ENCODE results near the gene CORIN.
A peak's percentile ranks its signal among the peaks of the same experiment; 100 is the strongest.

CORIN gene

GRCh38 chr4:47837908-47838294 is at the start of gene CORIN:
TSS of gene CORIN (minus strand) at chr4:47838067. CDS start at chr4:47837949, 118 bp downstream.
- no peak for DNase-seq (ENCODE audit: low read depth in 2 of 2)

DNA sequence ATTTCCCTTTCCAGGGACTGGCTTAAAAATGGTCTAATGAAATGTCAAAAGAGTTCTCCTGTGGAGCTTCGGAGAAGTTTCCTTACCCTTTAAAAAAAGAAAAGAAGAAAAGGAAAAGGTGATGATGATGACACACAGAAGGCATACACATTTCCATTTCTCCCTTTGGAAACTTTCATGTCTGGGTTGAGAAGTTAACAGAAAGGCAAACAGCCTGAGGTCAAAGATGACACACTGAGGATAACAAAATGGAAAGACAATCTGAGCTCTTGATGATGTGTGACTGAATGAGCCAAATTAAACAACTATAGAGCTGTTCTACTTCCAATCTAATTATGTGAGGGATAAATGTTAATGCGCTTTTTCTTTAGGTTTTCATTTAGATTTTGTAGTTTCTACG is 44.4 kb upstream of the CORIN start:
- DNase-seq (ENCODE audit: low read depth in 2 of 2), result no peak

- no peak for DNase-seq (ENCODE audit: low read depth in 2 of 2)
Observed at GRCh38 chr4:47879458-47879857, 41.6 kb upstream of the CORIN start.

- DNase-seq (ENCODE audit: low read depth in 2 of 2), result no peak
Observed at GRCh38 chr4:47876784-47877546, 39.1 kb upstream of the CORIN start.

GRCh38 chr4:47876310-47876709 is 38.4 kb upstream of the CORIN start:
- DNase-seq (ENCODE audit: low read depth in 2 of 2), result no peak

DNA sequence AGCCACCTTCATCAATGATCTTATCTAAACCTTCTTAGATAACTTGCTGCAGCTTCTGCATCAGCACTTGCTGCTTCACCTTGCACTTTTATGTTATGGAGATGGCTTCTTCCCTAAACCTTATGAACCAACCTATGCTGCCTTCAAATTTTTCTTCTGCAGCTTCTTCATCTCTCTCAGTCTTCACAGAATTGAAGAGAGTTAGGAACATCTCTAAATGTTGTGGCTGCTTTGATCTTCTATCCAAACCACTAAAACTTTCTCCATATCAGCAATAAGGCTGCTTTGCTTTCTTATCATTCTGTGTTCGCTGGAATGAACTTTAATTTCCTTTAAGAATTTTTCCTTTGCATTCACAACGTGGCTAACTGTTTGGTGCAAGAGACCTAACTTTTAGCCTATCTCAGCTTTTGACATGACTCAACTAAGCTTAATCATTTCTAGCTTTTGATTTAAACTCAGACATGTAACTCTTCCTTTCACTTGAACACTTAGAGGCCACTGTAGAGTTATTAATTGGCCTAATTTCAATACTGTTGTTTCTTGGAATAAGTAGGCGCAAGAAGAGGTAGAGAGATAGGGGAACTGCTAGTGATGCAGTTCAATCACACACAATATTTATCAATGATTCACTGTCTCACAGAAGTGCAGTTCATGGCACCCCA is 36.1 kb upstream of the CORIN start:
- DNase-seq (ENCODE audit: low read depth in 2 of 2), result no peak

DNA sequence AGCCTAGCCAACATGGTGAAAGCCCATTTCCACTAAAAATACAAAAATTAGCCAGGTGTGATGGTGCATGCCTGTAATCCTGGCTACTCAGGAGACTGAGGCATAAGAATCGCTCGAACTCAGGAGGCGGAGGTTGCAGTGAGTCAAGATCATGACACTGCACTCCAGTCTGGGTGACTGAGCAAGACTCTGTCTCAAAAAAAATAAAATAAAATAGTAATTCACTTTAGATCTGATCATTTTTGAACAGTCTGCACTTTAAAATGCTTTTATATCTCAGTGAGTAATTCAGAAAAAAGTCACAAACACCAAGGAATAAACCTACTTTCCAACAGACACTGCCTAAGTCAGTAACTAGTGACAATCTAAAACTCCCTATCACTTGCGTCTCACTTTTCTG is 25.6 kb upstream of the CORIN start:
- no peak for DNase-seq (ENCODE audit: low read depth in 2 of 2)

- DNase-seq (ENCODE audit: low read depth in 2 of 2), result peak; percentile 49 to 53
Observed at GRCh38 chr4:47862297-47862696, 24.4 kb upstream of the CORIN start.

GRCh38 chr4:47860305-47860704 is 22.4 kb upstream of the CORIN start:
- DNase-seq (ENCODE audit: low read depth in 2 of 2), result no peak

DNA sequence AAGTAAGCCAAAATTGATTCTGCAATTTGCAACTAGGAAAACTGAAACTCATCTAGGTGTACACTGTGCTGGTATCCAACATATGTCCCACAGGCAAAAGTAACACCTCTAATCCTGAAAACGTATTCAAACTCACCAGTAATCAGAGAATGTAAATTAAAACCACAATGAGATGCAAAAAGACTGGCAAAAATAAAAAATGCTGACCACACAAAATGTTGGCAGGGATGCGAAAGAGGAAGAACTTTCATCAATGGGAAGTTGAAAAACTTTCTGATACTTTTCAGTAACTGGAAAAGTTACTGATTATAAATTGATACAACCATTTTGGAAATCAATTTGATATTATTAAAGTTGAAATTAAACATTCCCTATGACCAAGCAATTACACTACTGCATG is 20.1 kb upstream of the CORIN start:
- DNase-seq (ENCODE audit: low read depth in 2 of 2), result no peak

- DNase-seq (ENCODE audit: low read depth in 2 of 2), result no peak
Observed at GRCh38 chr4:47856713-47857112, 18.8 kb upstream of the CORIN start.

DNA sequence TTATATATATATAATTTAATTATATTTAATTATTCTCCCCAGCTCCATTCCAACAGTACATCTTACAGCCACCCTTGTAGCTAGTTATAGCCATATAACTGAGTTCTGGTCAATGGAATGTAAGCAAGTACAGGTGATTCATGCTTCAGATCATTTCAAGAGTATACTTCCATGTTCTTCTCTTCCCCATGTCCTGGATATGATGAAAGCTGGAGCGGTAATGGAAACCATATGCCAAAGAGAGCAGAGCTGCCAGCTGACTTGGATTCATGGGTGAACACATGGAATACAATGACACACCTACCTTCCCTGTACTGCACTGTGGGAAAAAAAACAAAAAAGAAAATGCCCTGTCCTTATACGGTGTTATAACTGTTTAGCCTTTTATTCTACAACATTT is 17.5 kb upstream of the CORIN start:
- peak; percentile 87 to 88 for DNase-seq (ENCODE audit: low read depth in 2 of 2)

- DNase-seq (ENCODE audit: low read depth in 2 of 2), result peak in 1 of 2 experiments; percentile 47
Observed at GRCh38 chr4:47852136-47852535, 14.3 kb upstream of the CORIN start.

GRCh38 chr4:47849466-47849865 is 11.6 kb upstream of the CORIN start:
- no peak for DNase-seq (ENCODE audit: low read depth in 2 of 2)

DNA sequence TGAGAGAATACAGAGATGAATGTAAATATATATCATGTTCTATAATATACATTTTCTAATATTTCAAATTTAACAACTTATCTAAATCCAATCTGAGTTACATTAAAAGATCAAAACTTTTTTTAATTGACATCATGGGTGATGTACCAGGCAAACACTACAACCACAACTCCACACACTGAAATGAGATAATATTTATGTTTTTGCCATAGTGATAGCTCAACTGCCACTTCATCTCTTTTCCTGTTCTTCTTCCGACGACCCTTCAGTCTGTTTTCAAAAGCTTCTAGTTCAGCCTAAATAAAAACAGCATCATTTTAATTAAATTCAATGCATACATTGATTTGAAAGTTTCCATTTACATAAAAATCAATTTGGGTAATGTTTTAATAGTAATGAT is 10.2 kb upstream of the CORIN start:
- no peak for DNase-seq (ENCODE audit: low read depth in 2 of 2)

- no peak for DNase-seq (ENCODE audit: low read depth in 2 of 2)
Observed at GRCh38 chr4:47842985-47843384, 5.1 kb upstream of the CORIN start.

DNA sequence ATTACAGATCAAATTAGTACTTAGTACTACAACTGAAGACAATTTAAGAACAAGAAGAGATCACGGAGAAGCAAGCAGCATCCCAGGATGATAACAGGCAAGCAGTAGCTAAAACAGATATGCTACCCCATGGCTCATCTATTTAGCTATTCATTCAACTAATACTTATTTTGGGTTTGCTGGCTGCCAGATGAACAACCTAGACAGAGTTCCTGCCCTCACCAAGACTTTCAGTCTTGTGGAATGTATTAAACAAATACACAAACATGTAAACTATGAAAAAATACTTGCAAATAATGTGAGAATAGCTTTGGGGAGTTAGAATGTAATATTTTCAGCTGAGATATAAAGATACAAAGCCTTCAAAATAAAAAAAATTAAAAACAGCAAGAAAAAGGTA is 2.4 kb upstream of the CORIN start:
- DNase-seq (ENCODE audit: low read depth in 2 of 2), result no peak

DNA sequence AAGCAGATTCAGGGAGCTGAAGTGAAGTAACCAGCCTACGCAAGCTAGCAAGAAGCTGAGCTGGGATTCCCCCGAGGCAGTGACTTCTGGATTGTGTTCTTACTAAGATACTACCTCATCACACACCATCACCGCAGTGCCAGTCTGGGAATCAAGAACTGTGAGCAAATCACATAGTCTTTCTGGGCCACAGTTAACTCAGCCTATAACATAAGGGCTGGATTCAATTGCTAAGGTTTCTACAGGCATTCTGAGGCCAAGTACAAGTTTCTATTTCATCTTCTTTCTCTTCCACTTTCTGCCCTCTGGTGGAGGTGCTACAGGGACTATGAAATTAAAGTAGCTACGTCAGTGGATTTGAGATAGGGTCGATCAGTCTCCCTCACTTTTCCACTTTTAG is 1.4 kb upstream of the CORIN start:
- no peak for DNase-seq (ENCODE audit: low read depth in 2 of 2)

- no peak for DNase-seq (ENCODE audit: low read depth in 2 of 2)
Observed at GRCh38 chr4:47838445-47838844, 578 bp upstream of the CORIN start.

- no peak for DNase-seq (ENCODE audit: low read depth in 2 of 2)
Observed at GRCh38 chr4:47837094-47837907, 566 bp downstream of the CORIN start.

DNA sequence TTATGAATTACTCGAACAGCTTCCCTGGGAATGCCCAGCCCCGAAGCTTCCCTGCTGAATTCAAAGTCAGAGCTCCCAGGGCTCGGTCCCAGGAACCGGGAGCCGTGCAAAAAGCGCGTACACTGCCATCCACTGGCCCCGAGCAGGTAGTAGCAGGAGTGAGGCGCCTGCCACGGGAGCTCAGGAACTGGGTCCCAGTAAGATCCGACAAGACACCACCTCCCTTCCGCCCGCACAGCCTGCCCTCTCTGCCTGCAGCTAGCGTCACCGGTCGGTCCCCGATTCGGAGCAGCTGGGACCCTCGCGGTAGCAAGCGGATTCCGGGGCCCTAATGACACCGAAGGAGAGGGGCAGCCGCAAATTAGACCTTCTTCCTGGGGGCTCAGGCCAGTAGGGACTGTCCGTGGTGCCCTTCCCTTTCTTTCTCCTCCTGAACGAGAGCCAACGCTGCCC is 1.2 kb downstream of the CORIN start:
- peak; percentile 61 to 67 for DNase-seq (ENCODE audit: low read depth in 2 of 2)

DNA sequence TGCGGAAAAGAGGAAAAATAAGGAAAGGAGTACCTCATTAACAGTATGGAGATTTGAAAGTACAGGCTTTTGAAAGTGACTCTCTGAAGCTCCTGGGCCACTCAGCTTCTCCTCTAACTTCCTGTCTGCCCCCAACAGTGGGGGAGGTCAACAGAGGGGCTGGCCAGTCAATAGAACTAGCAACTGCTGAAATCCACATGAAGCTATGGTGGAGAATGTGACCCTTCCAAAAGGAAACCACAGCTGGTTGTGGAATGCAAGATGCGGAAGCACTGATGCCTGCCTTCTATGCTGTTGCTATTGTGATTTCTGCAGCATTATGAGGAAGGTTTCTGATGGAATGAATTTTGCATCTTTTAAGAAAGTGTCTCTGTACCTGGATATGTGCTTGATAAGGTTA is 2.4 kb downstream of the CORIN start:
- no peak for DNase-seq (ENCODE audit: low read depth in 2 of 2)

Measured in fibroblast of skin of left quadriceps (primary cell).